HEK293 (cell line): ENCODE measurements around the gene TTC9C.

ENCODE experiments used
- CTCF ChIA-PET: fragments of 350-600 bp; formaldehyde crosslinking; extraction: SDS; loops from one replicate; lab custom pipeline; 2021; ENCODE audit warnings: antibody characterized with exemption; lab: Yijun Ruan, JAX
- POLR2A ChIA-PET: fragments of 300-600 bp; formaldehyde crosslinking; extraction: SDS; loops from one replicate; lab custom pipeline; 2020; ENCODE audit warnings: antibody characterized with exemption, inconsistent platforms; lab: Yijun Ruan, JAX
- H3K27ac ChIP-seq: fragments of 200-500 bp; sonication (Bioruptor generic); 2 replicates; pipeline ENCODE4 v1.5.1; 2014; ENCODE audit warnings: low read depth, low read length, control low read depth, inconsistent platforms; ENCODE audit errors: extremely low read depth
- H3K36me3 ChIP-seq, 2 experiments: fragments of 200-500 bp in 1 of 2; sonication (Bioruptor generic) in 1 of 2; 1 replicate in 1 of 2; 2 replicates in 1 of 2; pipeline ENCODE4 v1.5.1; 2014 to 2017; ENCODE audit warnings: inconsistent platforms in 2 of 2, low read length in 2 of 2; ENCODE audit not compliant: control insufficient read depth in 2 of 2, insufficient read depth in 1 of 2
- H3K4me1 ChIP-seq: fragments of 200-500 bp; sonication (Bioruptor generic); 2 replicates; pipeline ENCODE4 v1.5.1; 2014; ENCODE audit warnings: mild to moderate bottlenecking, low read length, inconsistent platforms; ENCODE audit not compliant: control insufficient read depth, insufficient read depth
- H3K4me3 ChIP-seq: 2 replicates; pipeline ENCODE4 v1.5.1; 2011; ENCODE audit warnings: low read depth, mild to moderate bottlenecking, control low read depth, low read length, moderate library complexity
- H3K9me3 ChIP-seq: fragments of 200-500 bp; sonication (Bioruptor generic); 2 replicates; pipeline ENCODE4 v1.5.1; 2014; ENCODE audit warnings: low read depth, low read length, inconsistent platforms; ENCODE audit not compliant: control insufficient read depth, insufficient read depth
- AEBP2 ChIP-seq: fragments of 450-650 bp; formaldehyde crosslinking; IDR thresholded peaks from 2 replicates; pipeline ENCODE4 v1.5.1; 2016; ENCODE audit warnings: missing biosample characterization, missing genetic modification characterization, borderline replicate concordance
- ATF2 ChIP-seq: fragments of 450-650 bp; formaldehyde crosslinking; IDR thresholded peaks from 2 replicates; pipeline ENCODE4 v1.5.1; 2016; ENCODE audit warnings: missing biosample characterization, missing genetic modification characterization, low read depth
- RBAK ChIP-seq: fragments of 450-650 bp; formaldehyde crosslinking; IDR thresholded peaks from 2 replicates; pipeline ENCODE4 v1.5.1; 2016; ENCODE audit warnings: missing biosample characterization, missing genetic modification characterization
- YY1 ChIP-seq: fragments of 450-650 bp; formaldehyde crosslinking; IDR thresholded peaks from 2 replicates; pipeline ENCODE4 v1.5.1; 2018; ENCODE audit warnings: missing biosample characterization, missing genetic modification characterization
- ZBTB17 ChIP-seq: fragments of 450-650 bp; formaldehyde crosslinking; IDR thresholded peaks from 2 replicates; pipeline ENCODE4 v1.5.1; 2016; ENCODE audit warnings: missing biosample characterization, missing genetic modification characterization
- ZBTB21 ChIP-seq: fragments of 450-650 bp; formaldehyde crosslinking; IDR thresholded peaks from 2 replicates; pipeline ENCODE4 v1.5.1; 2017; ENCODE audit warnings: missing biosample characterization, missing genetic modification characterization
- ZBTB26 ChIP-seq: fragments of 450-650 bp; formaldehyde crosslinking; optimal IDR thresholded peaks from 2 replicates; pipeline ENCODE3; 2016; ENCODE audit warnings: missing biosample characterization, mild to moderate bottlenecking, missing genetic modification characterization
- ZBTB7A ChIP-seq: fragments of 450-650 bp; formaldehyde crosslinking; IDR thresholded peaks from 2 replicates; pipeline ENCODE4 v1.5.1; 2016; ENCODE audit warnings: low read depth, missing biosample characterization, missing genetic modification characterization
- ZFP37 ChIP-seq: fragments of 450-650 bp; formaldehyde crosslinking; IDR thresholded peaks from 2 replicates; pipeline ENCODE4 v1.5.1; 2016; ENCODE audit warnings: missing biosample characterization, missing genetic modification characterization
- ZNF121 ChIP-seq: fragments of 450-650 bp; formaldehyde crosslinking; IDR thresholded peaks from 2 replicates; pipeline ENCODE4 v1.5.1; 2016; ENCODE audit warnings: missing biosample characterization, missing genetic modification characterization
- ZNF140 ChIP-seq: fragments of 450-650 bp; formaldehyde crosslinking; IDR thresholded peaks from 2 replicates; pipeline ENCODE4 v1.5.1; 2016; ENCODE audit warnings: missing biosample characterization, missing genetic modification characterization
- ZNF157 ChIP-seq: fragments of 450-650 bp; formaldehyde crosslinking; IDR thresholded peaks from 2 replicates; pipeline ENCODE4 v1.5.1; 2016; ENCODE audit warnings: missing biosample characterization, missing genetic modification characterization
- ZNF211 ChIP-seq: fragments of 450-650 bp; formaldehyde crosslinking; IDR thresholded peaks from 2 replicates; pipeline ENCODE4 v1.5.1; 2016; ENCODE audit warnings: low read depth, missing biosample characterization, missing genetic modification characterization
- ZNF239 ChIP-seq: fragments of 450-650 bp; formaldehyde crosslinking; IDR thresholded peaks from 2 replicates; pipeline ENCODE4 v1.5.1; 2016; ENCODE audit warnings: missing biosample characterization, missing genetic modification characterization
- ZNF335 ChIP-seq: fragments of 450-650 bp; formaldehyde crosslinking; conservative IDR thresholded peaks from 2 replicates; pipeline ENCODE4 v1.5.1; 2016; ENCODE audit warnings: missing biosample characterization, missing genetic modification characterization
- ZNF354C ChIP-seq: fragments of 450-650 bp; formaldehyde crosslinking; IDR thresholded peaks from 2 replicates; pipeline ENCODE4 v1.5.1; 2016; ENCODE audit warnings: missing biosample characterization, missing genetic modification characterization, low read depth, borderline replicate concordance
- ZNF37A ChIP-seq: fragments of 450-650 bp; IDR thresholded peaks from 2 replicates; pipeline ENCODE4 v1.5.1; 2018; ENCODE audit warnings: missing biosample characterization, missing genetic modification characterization
- ZNF394 ChIP-seq: fragments of 450-650 bp; formaldehyde crosslinking; IDR thresholded peaks from 2 replicates; pipeline ENCODE4 v1.5.1; 2016; ENCODE audit warnings: missing biosample characterization, missing genetic modification characterization, mild to moderate bottlenecking, moderate library complexity, borderline replicate concordance
- ZNF416 ChIP-seq: fragments of 450-650 bp; formaldehyde crosslinking; IDR thresholded peaks from 2 replicates; pipeline ENCODE4 v1.5.1; 2016; ENCODE audit warnings: missing biosample characterization, missing genetic modification characterization
- ZNF48 ChIP-seq: fragments of 450-650 bp; formaldehyde crosslinking; IDR thresholded peaks from 2 replicates; pipeline ENCODE4 v1.5.1; 2016; ENCODE audit warnings: missing biosample characterization, missing genetic modification characterization
- ZNF518A ChIP-seq: fragments of 450-650 bp; formaldehyde crosslinking; conservative IDR thresholded peaks from 2 replicates; pipeline ENCODE4 v1.5.1; 2016; ENCODE audit warnings: low read depth, missing biosample characterization, missing genetic modification characterization
- ZNF529 ChIP-seq: fragments of 450-650 bp; formaldehyde crosslinking; IDR thresholded peaks from 2 replicates; pipeline ENCODE4 v1.5.1; 2017; ENCODE audit warnings: missing genetic modification characterization, missing biosample characterization; ENCODE audit not compliant: insufficient replicate concordance
- ZNF548 ChIP-seq: fragments of 450-650 bp; formaldehyde crosslinking; IDR thresholded peaks from 2 replicates; pipeline ENCODE4 v1.5.1; 2016; ENCODE audit warnings: missing biosample characterization, missing genetic modification characterization
- ZNF621 ChIP-seq: fragments of 450-650 bp; formaldehyde crosslinking; IDR thresholded peaks from 2 replicates; pipeline ENCODE4 v1.5.1; 2017; ENCODE audit warnings: missing biosample characterization, missing genetic modification characterization
- ZNF629 ChIP-seq: fragments of 450-650 bp; formaldehyde crosslinking; IDR thresholded peaks from 2 replicates; pipeline ENCODE4 v1.5.1; 2017; ENCODE audit warnings: missing biosample characterization, missing genetic modification characterization
- ZNF654 ChIP-seq: fragments of 450-650 bp; formaldehyde crosslinking; IDR thresholded peaks from 2 replicates; pipeline ENCODE4 v1.5.1; 2016; ENCODE audit warnings: low read depth, missing biosample characterization, missing genetic modification characterization
- ZNF664 ChIP-seq: fragments of 450-650 bp; formaldehyde crosslinking; IDR thresholded peaks from 2 replicates; pipeline ENCODE4 v1.5.1; 2016; ENCODE audit warnings: missing biosample characterization, missing genetic modification characterization

The TTC9C gene

DNA sequence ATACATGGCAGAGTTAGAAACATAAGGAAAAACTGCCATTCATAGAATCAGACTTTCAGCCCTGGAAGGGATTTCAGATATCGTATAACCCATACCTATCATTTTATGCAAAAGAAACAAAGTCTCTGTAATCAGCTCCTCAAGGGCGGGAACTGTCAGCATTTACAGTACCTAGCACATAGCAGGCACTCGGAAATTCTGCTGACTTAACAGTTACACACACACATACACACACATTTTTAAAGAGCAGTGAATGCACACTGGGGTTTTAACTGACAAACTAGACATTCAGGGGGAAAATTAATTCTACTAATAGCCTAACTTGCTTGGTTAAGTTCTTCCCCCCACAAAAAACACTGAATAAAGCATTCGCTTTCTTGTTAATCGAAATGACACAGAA lies 12.1 kb upstream of the TTC9C start (continued):
- TF ChIP-seq ZNF239 (tag by site-specific recombination) (no peak), ZNF518A (tag by site-specific recombination) (no peak), ZNF140 (tag by site-specific recombination) (no peak), ZNF664 (tag by site-specific recombination) (no peak), ZNF621 (tag by site-specific recombination) (no peak), AEBP2 (tag by site-specific recombination) (no peak), ZBTB21 (tag by site-specific recombination) (no peak), ZNF37A (tag by site-specific recombination) (no peak), ZNF529 (tag by site-specific recombination) (no peak), YY1 (no peak)

DNA sequence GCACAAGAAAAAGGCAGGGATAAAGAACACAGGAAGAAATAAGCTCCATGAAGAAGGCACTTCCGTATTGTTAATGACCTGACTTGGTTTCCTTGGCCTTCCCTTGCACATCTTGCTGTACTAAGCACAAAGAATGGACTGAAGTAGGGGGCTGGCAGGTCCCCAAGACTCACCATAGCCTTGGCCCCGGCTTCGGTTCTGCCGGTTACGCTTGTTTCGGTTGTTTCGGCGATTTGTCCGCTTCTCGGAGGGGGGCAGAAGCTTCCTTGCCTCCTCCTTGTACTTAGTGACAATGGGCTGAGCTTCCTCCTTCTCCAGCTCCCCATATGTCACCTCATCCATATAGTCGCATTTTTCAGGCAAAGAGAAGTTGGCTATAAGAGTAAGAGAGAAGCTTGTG lies 11.5 kb upstream of the TTC9C start:
- no peaks in the 10 kb centered on the region for H3K4me1 ChIP-seq
- POLR2A ChIA-PET: interaction anchor here (1.3 to 3.5 kb wide), 3 partner anchors 10 to 37 kb away, joined by 6 to 16 read pairs (median 13); partner anchors contain the start of genes BSCL2, HNRNPUL2 and ZBTB3

More for the DNA sequence above, 11.5 kb upstream of the TTC9C start:
- Histone ChIP-seq H3K9me3 (no peaks in the 10 kb centered on the region), H3K27ac (no peak overlapping the region), H3K4me3 (no peak overlapping the region), H3K36me3 (peaks cover 38 to 96% of the 10 kb centered on the region in 2 experiments)
- CTCF ChIA-PET: interaction anchor here (0.6 kb wide), 2 partner anchors 124 to 316 kb away, joined by 3 read pairs; no protein-coding TSS in a partner anchor
- TF ChIP-seq ZFP37 (no peak), ZNF654 (tag by site-specific recombination) (no peak), ZNF335 (tag by site-specific recombination) (no peak), ATF2 (tag by site-specific recombination) (no peak), ZNF121 (tag by site-specific recombination) (no peak), ZNF211 (tag by site-specific recombination) (no peak), ZNF48 (tag by site-specific recombination) (no peak), ZNF354C (no peak), ZNF157 (no peak), ZBTB26 (tag by site-specific recombination) (no peak), ZNF416 (tag by site-specific recombination) (no peak), ZNF394 (tag by site-specific recombination) (no peak), ZBTB17 (tag by site-specific recombination) (no peak), ZNF548 (tag by site-specific recombination) (no peak), ZBTB21 (tag by site-specific recombination) (no peak), ZNF629 (tag by site-specific recombination) (no peak), ZBTB7A (tag by site-specific recombination) (no peak), RBAK (tag by site-specific recombination) (no peak)
